Measurements from ENCODE around the gene FDX2. TPM values are rescaled to one million over a fixed set of nuclear protein-coding genes. Genes with fewer than 3 reads are reported as not detected.

FDX2 gene
- total and polyA plus RNA-seq, 2 of the 13 experiments (the other 11 are each of a cell fraction or from before 2014, with no cell fraction given): 21.0 to 24.7 TPM

DNA sequence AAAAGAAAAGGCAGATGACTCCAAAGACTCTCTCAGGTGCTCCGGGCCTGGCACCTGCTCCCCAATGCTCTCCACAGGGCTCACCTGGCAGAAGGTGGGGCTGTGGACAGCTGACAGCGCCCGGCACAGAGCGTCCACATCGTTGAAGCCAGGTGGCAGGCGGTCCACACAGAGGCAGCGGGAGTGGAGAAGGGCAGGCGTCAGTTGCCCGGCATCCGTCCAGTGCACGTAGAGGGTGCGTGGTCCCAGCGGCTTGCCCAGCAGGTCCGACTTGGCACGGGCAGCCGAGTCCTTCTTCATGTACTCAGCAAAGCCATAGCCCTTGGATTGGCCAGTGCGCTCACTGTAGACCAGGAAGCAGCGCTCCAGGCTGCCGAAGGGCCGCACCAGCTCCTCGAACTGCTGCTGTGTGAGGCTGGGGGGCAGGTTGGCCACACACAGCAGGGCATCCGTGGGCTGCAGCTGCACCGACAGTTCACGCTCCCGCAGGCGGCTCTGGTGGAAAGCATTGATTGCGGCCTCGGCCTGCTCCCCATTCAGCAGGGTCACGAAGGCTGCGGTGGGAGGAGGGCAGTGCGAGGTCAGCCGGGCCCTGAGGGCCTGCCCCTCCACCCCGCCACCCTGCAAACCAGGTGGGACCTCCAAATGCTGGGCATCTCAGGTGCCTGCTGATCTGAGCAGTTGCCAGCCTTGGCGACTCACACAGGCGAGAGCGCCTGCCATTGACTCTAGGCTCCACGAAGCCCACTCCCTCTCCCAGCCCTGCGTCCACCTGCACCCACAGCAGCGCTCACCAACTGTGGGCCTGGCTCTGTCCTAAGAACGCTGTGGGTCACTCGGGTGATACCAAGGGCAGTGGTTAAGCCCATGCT is 13.0 kb upstream of the FDX2 start:
- WGBS (ENCODE audit: low lambda C conversion rate): 97% methylated on average over 19 of the region's 41 CpGs
- CTCF ChIA-PET (ENCODE audit: low intra/inter-chr PET ratio, low total read pairs): no interaction called here
- no peak overlapping the region for H3K9ac ChIP-seq (ENCODE audit: insufficient read depth, low read depth, low read length)
- H3K4me3 ChIP-seq (replicated peaks in 1 of 3; ENCODE audit: insufficient read depth in 1 of 3, low read depth in 2 of 3, low read length in 3 of 3): no peak overlapping the region
- POLR2A ChIA-PET: no interaction called here
- H2AFZ ChIP-seq (ENCODE audit: low read length): no peak overlapping the region
- H3K4me1 ChIP-seq (ENCODE audit: insufficient read depth, low read length): peaks cover 11% of the 10 kb centered on the region
- no peak for DNase-seq (ENCODE audit: low spot score)
- H3K4me2 ChIP-seq (ENCODE audit: low read depth, low read length): no peak overlapping the region
- H3K9me3 ChIP-seq (ENCODE audit: low read length): no peaks in the 10 kb centered on the region
- TSS peak; percentile 11 for BruUV-seq (replicated peaks)
- in situ Hi-C loops (cut with HindIII; ENCODE audit: extremely low pct_ligation_motif_present, low pct_unique_long_range_greater_than_20kb): no loop called here
- H3K79me2 ChIP-seq (ENCODE audit: insufficient read depth, low read length): peaks cover 30% of the 10 kb centered on the region
- intact Hi-C loops (cut with micrococcal nuclease; ENCODE audit: unreplicated experiment): no loop called here
- no peak for ATAC-seq
- H3K27me3 ChIP-seq (ENCODE audit: control insufficient read depth in 1 of 2, insufficient read depth in 2 of 2, low read length in 2 of 2): no peaks in the 10 kb centered on the region; a peak in 1 of 5 replicates
- H4K20me1 ChIP-seq (ENCODE audit: insufficient read depth, low read length): peaks cover 17% of the 10 kb centered on the region; the same call in 1 of the 2 replicates
- no peak overlapping the region for H3K27ac ChIP-seq (ENCODE audit: extremely low read length, insufficient read depth, low read length)
- TF ChIP-seq, protein P1, sequence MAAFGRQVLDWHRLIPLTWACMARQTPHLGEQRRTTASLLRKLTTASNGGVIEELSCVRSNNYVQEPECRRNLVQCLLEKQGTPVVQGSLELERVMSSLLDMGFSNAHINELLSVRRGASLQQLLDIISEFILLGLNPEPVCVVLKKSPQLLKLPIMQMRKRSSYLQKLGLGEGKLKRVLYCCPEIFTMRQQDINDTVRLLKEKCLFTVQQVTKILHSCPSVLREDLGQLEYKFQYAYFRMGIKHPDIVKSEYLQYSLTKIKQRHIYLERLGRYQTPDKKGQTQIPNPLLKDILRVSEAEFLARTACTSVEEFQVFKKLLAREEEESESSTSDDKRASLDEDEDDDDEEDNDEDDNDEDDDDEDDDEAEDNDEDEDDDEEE (CRISPR knock-in tag; IDR thresholded peaks at IDR 0.05): no peak
- TF ChIP-seq AGO2 (optimal IDR thresholded peaks at IDR 0.05; ENCODE audit: low read depth, low read length) (peak; percentile 74), POLR2A (IDR thresholded peaks at IDR 0.05; ENCODE audit: insufficient read depth in 1 of 2, low read depth in 2 of 2, low read length in 2 of 2) (peak in 1 of 2 experiments; percentile 41; a peak in 1 of 4 replicates), RBM22 (optimal IDR thresholded peaks at IDR 0.05; ENCODE audit: low read length) (peak; percentile 27), RBFOX2 (IDR thresholded peaks at IDR 0.05; ENCODE audit: low read depth, low read length) (peak; percentile 78)
- TF ChIP-seq, protein P2, sequence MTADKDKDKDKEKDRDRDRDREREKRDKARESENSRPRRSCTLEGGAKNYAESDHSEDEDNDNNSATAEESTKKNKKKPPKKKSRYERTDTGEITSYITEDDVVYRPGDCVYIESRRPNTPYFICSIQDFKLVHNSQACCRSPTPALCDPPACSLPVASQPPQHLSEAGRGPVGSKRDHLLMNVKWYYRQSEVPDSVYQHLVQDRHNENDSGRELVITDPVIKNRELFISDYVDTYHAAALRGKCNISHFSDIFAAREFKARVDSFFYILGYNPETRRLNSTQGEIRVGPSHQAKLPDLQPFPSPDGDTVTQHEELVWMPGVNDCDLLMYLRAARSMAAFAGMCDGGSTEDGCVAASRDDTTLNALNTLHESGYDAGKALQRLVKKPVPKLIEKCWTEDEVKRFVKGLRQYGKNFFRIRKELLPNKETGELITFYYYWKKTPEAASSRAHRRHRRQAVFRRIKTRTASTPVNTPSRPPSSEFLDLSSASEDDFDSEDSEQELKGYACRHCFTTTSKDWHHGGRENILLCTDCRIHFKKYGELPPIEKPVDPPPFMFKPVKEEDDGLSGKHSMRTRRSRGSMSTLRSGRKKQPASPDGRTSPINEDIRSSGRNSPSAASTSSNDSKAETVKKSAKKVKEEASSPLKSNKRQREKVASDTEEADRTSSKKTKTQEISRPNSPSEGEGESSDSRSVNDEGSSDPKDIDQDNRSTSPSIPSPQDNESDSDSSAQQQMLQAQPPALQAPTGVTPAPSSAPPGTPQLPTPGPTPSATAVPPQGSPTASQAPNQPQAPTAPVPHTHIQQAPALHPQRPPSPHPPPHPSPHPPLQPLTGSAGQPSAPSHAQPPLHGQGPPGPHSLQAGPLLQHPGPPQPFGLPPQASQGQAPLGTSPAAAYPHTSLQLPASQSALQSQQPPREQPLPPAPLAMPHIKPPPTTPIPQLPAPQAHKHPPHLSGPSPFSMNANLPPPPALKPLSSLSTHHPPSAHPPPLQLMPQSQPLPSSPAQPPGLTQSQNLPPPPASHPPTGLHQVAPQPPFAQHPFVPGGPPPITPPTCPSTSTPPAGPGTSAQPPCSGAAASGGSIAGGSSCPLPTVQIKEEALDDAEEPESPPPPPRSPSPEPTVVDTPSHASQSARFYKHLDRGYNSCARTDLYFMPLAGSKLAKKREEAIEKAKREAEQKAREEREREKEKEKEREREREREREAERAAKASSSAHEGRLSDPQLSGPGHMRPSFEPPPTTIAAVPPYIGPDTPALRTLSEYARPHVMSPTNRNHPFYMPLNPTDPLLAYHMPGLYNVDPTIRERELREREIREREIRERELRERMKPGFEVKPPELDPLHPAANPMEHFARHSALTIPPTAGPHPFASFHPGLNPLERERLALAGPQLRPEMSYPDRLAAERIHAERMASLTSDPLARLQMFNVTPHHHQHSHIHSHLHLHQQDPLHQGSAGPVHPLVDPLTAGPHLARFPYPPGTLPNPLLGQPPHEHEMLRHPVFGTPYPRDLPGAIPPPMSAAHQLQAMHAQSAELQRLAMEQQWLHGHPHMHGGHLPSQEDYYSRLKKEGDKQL (CRISPR knock-in tag; IDR thresholded peaks at IDR 0.05; ENCODE audit: low read depth): no peak
- peaks cover 30 to 63% of the 10 kb centered on the region in 2 experiments for H3K36me3 ChIP-seq (replicated peaks in 1 of 2; ENCODE audit: control insufficient read depth in 1 of 2, insufficient read depth in 2 of 2, low read length in 2 of 2)
- FAIRE-seq: no peak
